OCI-LY3 (cell line): Measurements from ENCODE around the gene LRRC7.

ENCODE experiments used
- CTCF ChIP-seq: fragments of 200-600, 300-600 bp; sonication (generic); IDR thresholded peaks from 2 replicates; pipeline ENCODE4 v1.5.1; 2014; ENCODE audit warnings: antibody characterized with exemption, low read length, low read depth
- EZH2phosphoT487 ChIP-seq: fragments of 200-600 bp; shearing (Covaris generic); IDR thresholded peaks from 2 replicates; pipeline ENCODE4 v1.6.1; 2018; ENCODE audit warnings: antibody characterized with exemption, mixed run types, low read depth

GRCh38 chr1:69686367-69686984 is 118.8 kb downstream of the LRRC7 start:
- no peak for TF ChIP-seq CTCF
- no peak for TF ChIP-seq EZH2phosphoT487
